Tibial nerve (tissue), 4 donors: ENCODE measurements around the gene PURB. TPM values are rescaled to one million over a fixed set of nuclear protein-coding genes. Genes with fewer than 3 reads are reported as not detected.

Source experiments
- DNase-seq, 2 donors: peaks; one replicate each; pipeline ENCODE4 v3.0.0-alpha.2; 2019; ENCODE audit warnings: low spot score in 2 of 2
- H3K27ac ChIP-seq, 4 donors: fragments of 200-600 bp; sonication (generic) in 3 of 4; one replicate each; pipeline ENCODE4 v1.5.1; 2017 to 2019; ENCODE audit warnings: mild to moderate bottlenecking in 1 of 4
- H3K27me3 ChIP-seq, 2 donors: fragments of 200-600 bp; sonication (generic) in 1 of 2; one replicate each; pipeline versions ENCODE4 v1.5.1 to v1.6.0; 2017 to 2019
- H3K36me3 ChIP-seq, 3 donors: fragments of 200-600 bp; sonication (generic); one replicate each; pipeline ENCODE4 v1.5.1; 2018 to 2019
- H3K4me1 ChIP-seq, 4 donors: fragments of 200-600 bp; sonication (generic) in 3 of 4; one replicate each; pipeline ENCODE4 v1.5.1; 2017 to 2019
- H3K4me3 ChIP-seq, 4 donors: fragments of 200-600 bp; sonication (generic) in 3 of 4; one replicate each; pipeline ENCODE4 v1.5.1; 2017 to 2019; ENCODE audit warnings: mild to moderate bottlenecking in 1 of 4, moderate library complexity in 1 of 4
- H3K9me3 ChIP-seq, 4 donors: fragments of 200-600 bp; sonication (generic) in 3 of 4; one replicate each; pipeline ENCODE4 v1.5.1; 2017 to 2019
- CTCF ChIP-seq, 5 experiments: fragments of 200-600 bp in 3 of 5; fragments of 450-650 bp in 2 of 5; sonication (generic) in 3 of 5; IDR thresholded peaks; one replicate each; pipeline ENCODE4 v1.5.1; 2016 to 2019; ENCODE audit warnings: antibody characterized with exemption in 5 of 5, mild to moderate bottlenecking in 3 of 5, moderate library complexity in 2 of 5
- EP300 ChIP-seq, 2 donors: sonication (generic); formaldehyde crosslinking; IDR thresholded peaks; one replicate each; pipeline ENCODE4 v1.6.1; 2017; ENCODE audit warnings: antibody characterized with exemption in 2 of 2, mild to moderate bottlenecking in 1 of 2
- POLR2A ChIP-seq, 2 donors: fragments of 450-650 bp; IDR thresholded peaks; one replicate each; pipeline ENCODE4 v1.6.1; 2017; ENCODE audit warnings: antibody characterized with exemption in 2 of 2, mild to moderate bottlenecking in 2 of 2, moderate library complexity in 2 of 2
- WGBS, 2 donors: methylation state at CpG; one replicate each; pipeline ENCODE4 v1.1.5; 2018; 5-methylcytosine and 5-hydroxymethylcytosine counted together
- total RNA-seq, 4 donors: library from RNA; depleted of rRNA; stranded (reverse); fragments of >200 nt; gene quantifications; one replicate each; pipeline ENCODE4 v1.1.0, GENCODE V29; 2016

The PURB gene
- total RNA-seq, 4 donors from 2014 or later = 20.0 to 26.4 (median 23.3) TPM

- Histone ChIP-seq H3K4me1 (no peaks in the 10 kb centered on the region), H3K27me3 (no peaks in the 10 kb centered on the region), H3K4me3 (no peak overlapping the region), H3K36me3 (no peaks in the 10 kb centered on the region), H3K9me3 (no peaks in the 10 kb centered on the region), H3K27ac (no peak overlapping the region)
- 82 to 83% methylated on average over 9 of the region's 9 CpGs for WGBS, 2 donors
- DNase-seq = no peak
- TF ChIP-seq EP300 (IDR thresholded peaks at IDR 0.05) (no peak), POLR2A (IDR thresholded peaks at IDR 0.05) (no peak), CTCF (IDR thresholded peaks at IDR 0.05) (no peak)
Measured at GRCh38 chr7:44899443-44899842, 14.1 kb upstream of the PURB start.

GRCh38 chr7:44898039-44898438 is 12.7 kb upstream of the PURB start:
- no peak overlapping the region for H3K4me3 ChIP-seq
- H3K36me3 ChIP-seq = no peaks in the 10 kb centered on the region
- DNase-seq = no peak
- H3K9me3 ChIP-seq = no peaks in the 10 kb centered on the region
- WGBS, 2 donors = 93 to 97% methylated on average over 4 of the region's 4 CpGs
- no peaks in the 10 kb centered on the region for H3K4me1 ChIP-seq
- no peaks in the 10 kb centered on the region for H3K27me3 ChIP-seq
- TF ChIP-seq EP300 (IDR thresholded peaks at IDR 0.05) = no peak
- no peak for TF ChIP-seq CTCF (IDR thresholded peaks at IDR 0.05)
- H3K27ac ChIP-seq = no peak overlapping the region

- no peak overlapping the region for H3K27ac ChIP-seq
- H3K27me3 ChIP-seq = no peaks in the 10 kb centered on the region
- 82 to 89% methylated on average over 1 of the region's 1 CpG for WGBS, 2 donors
- no peak overlapping the region for H3K4me3 ChIP-seq
- H3K36me3 ChIP-seq = no peaks in the 10 kb centered on the region
- no peaks in the 10 kb centered on the region for H3K9me3 ChIP-seq
- DNase-seq = no peak
- no peak for TF ChIP-seq POLR2A (IDR thresholded peaks at IDR 0.05)
- TF ChIP-seq CTCF (IDR thresholded peaks at IDR 0.05) = no peak
- H3K4me1 ChIP-seq = no peaks in the 10 kb centered on the region
Measured at GRCh38 chr7:44897309-44897708, 12.0 kb upstream of the PURB start.

GRCh38 chr7:44894888-44895580 is 9.7 kb upstream of the PURB start:
- WGBS, 2 donors = 29 to 42% methylated on average over 4 of the region's 4 CpGs
- Histone ChIP-seq H3K36me3 (no peaks in the 10 kb centered on the region), H3K4me1 (no peaks in the 10 kb centered on the region), H3K4me3 (no peak overlapping the region), H3K9me3 (no peaks in the 10 kb centered on the region), H3K27ac (no peak overlapping the region), H3K27me3 (no peaks in the 10 kb centered on the region)
- TF ChIP-seq CTCF (IDR thresholded peaks at IDR 0.05) (no peak), POLR2A (IDR thresholded peaks at IDR 0.05) (no peak), EP300 (IDR thresholded peaks at IDR 0.05) (no peak)
- no peak for DNase-seq

- no peak overlapping the region for H3K27ac ChIP-seq
- no peaks in the 10 kb centered on the region for H3K27me3 ChIP-seq
Measured at GRCh38 chr7:44893710-44894234, 8.4 kb upstream of the PURB start.

More at GRCh38 chr7:44893710-44894234, 8.4 kb upstream of the PURB start:
- Histone ChIP-seq H3K4me1 (no peaks in the 10 kb centered on the region), H3K36me3 (no peaks in the 10 kb centered on the region), H3K9me3 (no peaks in the 10 kb centered on the region), H3K4me3 (no peak overlapping the region)
- 83 to 84% methylated on average over 8 of the region's 8 CpGs for whole genome bisulfite sequencing, 2 donors
- no peak for DNase-seq
- TF ChIP-seq CTCF (IDR thresholded peaks at IDR 0.05) = no peak
- no peak for TF ChIP-seq EP300 (IDR thresholded peaks at IDR 0.05)
- no peak for TF ChIP-seq POLR2A (IDR thresholded peaks at IDR 0.05)
